CD4-positive, alpha-beta T cell treated with Interferon gamma for 1 hour (primary cell): ENCODE measurements around the gene NCKAP1.
"Not testable (repeated sequence)": the region's sequence is repeated elsewhere in the genome, so short reads cannot be mapped to it uniquely, and the experiment has no call there.

Experiments used
- DNase-seq: peaks from one replicate; pipeline ENCODE4 v3.0.0-alpha.2; 2020

The NCKAP1 gene

DNA sequence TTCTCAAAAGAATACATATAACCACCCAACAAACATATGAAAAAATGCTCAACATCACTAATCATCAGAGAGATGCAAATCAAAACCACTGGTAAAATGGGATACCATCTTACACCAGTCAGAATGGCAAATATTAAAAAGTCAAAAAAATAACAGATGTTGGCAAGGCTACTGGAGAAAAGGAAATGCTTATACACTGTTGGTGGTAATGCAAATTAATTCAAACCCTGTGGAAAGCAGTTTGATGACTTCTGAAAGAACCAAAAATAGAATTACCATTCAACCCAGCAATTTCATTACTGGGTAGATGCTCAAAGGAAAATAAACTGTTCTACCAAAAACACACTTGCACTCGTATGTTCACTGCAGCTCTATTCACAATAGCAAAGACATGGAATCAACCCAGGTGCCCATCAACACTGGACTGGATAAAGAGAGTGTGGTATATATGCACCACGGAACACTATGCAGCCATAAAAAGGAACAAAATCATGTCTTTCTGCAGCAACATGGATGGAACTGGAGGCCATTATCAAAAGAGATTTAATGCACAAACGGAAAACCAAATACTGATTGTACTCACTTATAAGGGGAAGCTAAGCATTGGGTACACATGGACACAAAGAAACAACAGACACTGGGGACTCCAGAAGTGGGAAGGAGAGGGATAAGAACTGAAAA lies 38.8 kb downstream of the NCKAP1 start:
- no peak for DNase-seq

GRCh38 chr2:182994228-182994912 lies 43.9 kb downstream of the NCKAP1 start:
- DNase-seq = no peak

GRCh38 chr2:182982941-182983340 lies 55.3 kb downstream of the NCKAP1 start:
- DNase-seq = no peak

DNA sequence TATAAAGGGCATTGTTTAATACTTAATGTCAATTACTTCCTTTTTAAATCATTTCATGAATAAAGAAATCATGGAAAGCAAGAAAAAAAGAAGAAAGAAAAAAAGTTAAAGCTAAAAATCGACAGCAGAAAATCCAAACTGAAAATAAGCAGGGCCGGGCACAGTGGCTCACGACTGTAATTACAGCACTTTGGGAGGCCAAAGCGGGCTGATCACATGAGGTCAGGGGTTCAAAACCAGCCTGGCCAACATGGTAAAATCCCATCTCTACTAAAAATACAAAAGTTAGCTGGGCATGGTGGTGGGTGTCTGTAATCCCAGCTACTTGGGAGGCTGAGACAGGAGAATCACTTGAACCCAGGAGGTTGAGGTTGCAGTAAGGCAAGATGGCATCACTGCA lies 56.8 kb downstream of the NCKAP1 start:
- DNase-seq = not testable (repeated sequence)

- DNase-seq = no peak
Observed at GRCh38 chr2:182980652-182981051, 57.6 kb downstream of the NCKAP1 start.

GRCh38 chr2:182980115-182980514 lies 58.1 kb downstream of the NCKAP1 start:
- no peak for DNase-seq

DNA sequence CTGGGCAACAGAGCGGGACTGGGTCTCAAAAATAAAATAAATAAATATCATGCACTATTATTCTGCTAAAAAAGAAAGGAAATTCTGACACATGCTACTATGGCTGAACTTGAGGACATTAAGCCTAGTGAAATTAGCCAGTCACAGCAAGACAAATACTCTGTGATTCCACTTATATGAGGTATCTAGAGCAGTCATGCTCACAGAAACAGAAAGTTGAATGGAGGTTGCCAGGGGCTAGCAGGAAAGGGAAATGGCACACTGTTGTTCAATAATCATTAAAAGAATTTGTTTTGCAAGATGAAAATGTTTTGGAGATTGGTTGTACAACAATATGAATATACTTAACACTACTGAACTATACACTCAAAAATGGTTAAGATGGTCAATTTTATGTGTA lies 60.8 kb downstream of the NCKAP1 start:
- DNase-seq = no peak

GRCh38 chr2:182973441-182974352 lies 64.6 kb downstream of the NCKAP1 start:
- DNase-seq = no peak

- no peak for DNase-seq
Observed at GRCh38 chr2:182972548-182972942, 65.7 kb downstream of the NCKAP1 start.

DNA sequence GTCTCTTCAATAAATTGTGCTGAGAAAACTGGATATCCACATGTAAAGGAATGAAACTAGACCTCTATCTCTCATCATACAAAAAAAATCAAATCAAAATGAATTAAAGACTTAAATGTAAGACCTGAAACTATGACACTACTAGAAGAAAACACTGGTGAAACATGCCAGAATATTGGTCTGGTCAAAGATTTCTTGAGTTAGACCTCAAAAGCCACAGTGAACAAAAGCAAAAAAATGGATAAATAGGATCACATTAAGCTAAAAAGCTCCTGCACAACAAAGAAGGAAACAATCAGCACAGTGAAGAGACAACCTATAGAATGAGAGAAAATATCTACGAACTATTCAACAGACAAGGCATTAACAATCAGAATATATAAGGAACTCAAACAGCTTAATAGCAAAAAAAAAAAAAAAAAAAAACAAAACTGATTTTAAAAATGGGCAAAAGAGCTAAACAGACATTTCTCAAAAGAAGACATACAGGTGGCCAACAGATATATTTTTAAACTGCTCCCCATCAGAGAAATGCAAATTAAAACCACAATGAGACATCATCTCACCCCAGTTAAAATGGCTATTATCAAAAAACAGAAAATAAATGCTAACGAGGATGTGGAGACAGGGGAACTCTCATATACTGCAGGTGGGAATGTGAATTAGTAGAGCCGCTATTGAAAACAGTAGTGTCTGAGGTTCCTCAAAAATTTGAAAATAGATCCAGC lies 66.3 kb downstream of the NCKAP1 start:
- DNase-seq = no peak

GRCh38 chr2:182970486-182970885 lies 67.8 kb downstream of the NCKAP1 start:
- no peak for DNase-seq

- no peak for DNase-seq
Observed at GRCh38 chr2:182968493-182968892, 69.8 kb downstream of the NCKAP1 start.

DNA sequence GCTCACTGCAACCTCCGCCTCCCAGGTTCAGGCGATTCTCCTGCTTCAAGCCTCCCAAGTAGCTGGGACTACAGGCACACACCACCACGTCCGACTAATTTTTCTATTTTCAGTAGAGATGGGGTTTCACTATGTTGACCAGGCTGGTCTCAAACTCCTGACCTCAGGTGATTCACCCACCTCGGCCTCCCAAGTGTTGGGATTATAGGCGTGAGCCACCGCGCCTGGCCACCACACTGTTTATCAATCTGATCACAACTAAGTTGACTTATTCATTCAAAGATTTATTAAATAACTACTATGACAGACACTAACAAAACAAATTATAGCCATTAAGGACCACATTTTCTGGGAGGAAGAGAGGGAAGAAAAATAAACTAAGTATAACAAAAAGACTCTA lies 71.9 kb downstream of the NCKAP1 start:
- not testable (repeated sequence) for DNase-seq

DNA sequence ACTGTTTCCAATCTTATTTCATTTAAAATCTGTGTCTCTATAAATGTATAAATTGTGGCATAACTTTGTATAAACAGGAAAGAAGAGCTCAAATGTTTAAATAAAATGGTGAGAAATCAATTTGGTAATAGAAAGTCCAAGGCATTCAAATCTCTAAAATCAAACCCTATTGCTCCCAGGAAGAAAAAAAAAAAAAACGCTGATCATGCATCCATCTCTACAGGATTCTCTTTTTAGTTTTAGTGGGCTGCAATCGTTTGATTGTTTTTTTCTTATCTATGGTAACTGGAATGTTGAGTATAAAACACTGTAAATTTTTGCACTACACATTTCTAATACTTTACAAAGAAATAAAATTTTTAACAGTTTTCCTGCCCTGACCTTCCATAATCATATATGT lies 75.6 kb downstream of the NCKAP1 start:
- DNase-seq = no peak

DNA sequence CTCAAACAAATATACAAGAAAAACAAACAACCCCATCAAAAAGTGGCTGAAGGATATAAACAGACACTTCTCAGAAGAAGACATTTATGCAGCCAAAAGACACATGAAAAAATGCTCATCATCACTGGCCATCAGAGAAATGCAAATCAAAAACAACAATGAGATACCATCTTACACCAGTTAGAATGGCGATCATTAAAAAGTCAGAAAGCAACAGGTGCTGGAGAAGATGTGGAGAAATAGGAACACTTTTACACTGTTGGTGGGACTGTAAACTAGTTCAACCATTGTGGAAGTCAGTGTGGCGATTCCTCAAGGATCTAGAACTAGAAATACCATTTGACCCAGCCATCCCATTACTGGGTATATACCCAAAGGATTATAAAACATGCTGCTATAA lies 77.4 kb downstream of the NCKAP1 start:
- not testable (repeated sequence) for DNase-seq

GRCh38 chr2:182954789-182955188 lies 83.5 kb downstream of the NCKAP1 start:
- DNase-seq = no peak

DNA sequence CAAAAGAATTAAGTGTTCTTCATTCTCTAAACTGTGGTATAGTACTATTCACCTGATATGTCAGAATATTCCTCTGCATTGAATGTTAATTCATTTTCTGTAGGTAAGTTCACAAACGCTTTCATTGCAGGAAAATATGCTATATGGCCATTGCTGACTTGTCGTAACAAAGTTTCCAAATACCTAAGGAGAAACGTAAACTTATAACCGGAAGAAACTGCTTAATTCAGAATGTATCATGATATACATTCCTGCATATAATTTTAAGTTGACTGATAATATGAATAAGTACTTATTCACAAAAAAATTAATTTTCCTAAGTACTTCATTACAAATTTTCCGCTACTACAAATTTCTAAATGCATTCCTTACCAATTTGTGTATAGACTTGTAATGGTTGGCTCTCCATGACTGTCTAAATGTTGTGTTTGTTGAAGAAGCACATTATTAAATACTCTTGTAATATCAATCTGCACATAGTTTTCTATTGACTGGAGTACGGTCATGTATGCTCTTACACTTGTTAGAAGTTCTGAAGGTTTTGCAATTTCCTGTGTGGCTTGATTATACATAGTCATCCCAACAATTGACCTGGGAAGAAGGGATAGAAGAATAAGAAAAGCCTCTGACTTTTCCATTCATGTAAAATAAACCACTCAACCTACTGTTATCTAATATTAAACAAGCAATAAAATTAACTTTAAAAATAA lies 85.4 kb downstream of the NCKAP1 start:
- DNase-seq = no peak

DNA sequence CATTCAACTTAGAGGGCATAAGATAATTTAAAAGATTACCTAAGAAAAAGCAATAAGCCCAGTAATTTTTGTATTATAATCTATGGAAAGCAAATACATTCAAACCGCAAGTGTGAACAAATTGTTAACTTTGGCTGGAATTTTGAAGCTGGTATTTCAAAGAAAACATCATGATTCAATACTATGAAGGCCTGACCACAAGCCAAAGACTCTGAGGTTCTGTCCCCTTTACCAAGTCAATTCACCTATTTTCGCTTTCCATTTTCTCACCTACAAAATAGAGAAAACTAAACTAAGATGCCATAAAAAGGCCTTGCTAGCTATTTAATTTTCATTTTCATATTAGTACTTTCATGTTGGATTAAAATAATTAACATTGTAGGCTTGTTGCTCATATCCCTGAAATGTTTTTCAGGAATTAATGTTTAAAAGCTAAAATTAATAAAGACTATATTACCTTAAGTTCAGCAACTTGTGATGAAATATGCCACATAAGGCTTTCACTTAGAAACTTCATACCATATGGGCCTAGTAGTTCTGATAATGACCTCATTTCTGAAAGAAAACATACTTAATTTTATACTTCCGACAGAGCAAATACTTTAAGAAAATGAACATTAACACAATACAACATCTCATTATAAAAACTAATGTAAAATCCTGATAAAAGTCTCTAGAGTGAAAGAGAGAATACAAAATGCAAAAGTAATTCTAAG lies 86.2 kb downstream of the NCKAP1 start:
- no peak for DNase-seq

- no peak for DNase-seq
Observed at GRCh38 chr2:182950546-182950945, 87.7 kb downstream of the NCKAP1 start.

DNA sequence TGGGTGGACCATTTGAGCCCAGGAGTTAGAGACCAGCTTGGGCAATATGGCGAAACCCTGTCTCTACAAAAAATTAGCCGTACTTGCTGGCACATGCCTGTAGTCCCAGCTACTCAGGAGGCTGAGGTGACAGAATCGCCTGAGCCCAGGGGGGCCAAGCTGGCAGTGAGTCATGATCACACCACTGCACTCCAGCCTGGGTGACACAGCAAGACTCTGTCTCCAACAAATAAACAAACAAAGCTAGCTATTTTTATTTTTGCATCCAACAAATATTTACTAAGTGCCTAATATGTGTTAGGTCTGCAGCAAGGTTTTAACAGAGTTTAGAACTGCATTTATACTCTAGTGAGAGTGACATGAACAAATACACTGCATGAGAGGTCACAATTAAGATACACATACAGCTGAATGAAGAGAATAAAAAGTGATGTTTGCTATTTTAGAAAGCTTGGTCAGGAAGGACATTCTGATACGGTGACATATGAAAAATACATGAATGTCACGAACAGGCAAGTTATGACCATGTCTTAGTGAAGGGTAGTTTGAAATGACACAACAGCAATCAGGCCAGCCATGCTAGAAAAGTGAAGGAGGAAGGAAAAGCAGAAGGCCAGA lies 88.6 kb downstream of the NCKAP1 start:
- no peak for DNase-seq

GRCh38 chr2:182949052-182949451 lies 89.2 kb downstream of the NCKAP1 start:
- DNase-seq = no peak
